DOHH2 (cell line): ENCODE data around the gene RSF1.

Experiments used
- EZH2phosphoT487 ChIP-seq: fragments of 200-600 bp; sonication (generic); IDR thresholded peaks from 2 replicates; pipeline ENCODE4 v1.6.1; 2017; ENCODE audit warnings: borderline replicate concordance, mild to moderate bottlenecking, antibody characterized with exemption, low read length, moderate library complexity, mixed read lengths
- TF ChIP-seq, protein P1 (sequence below): fragments of 200-600 bp; sonication (generic); IDR thresholded peaks from one replicate; pipeline ENCODE4 v1.5.1; 2014; ENCODE audit warnings: antibody characterized with exemption, mild to moderate bottlenecking, low read depth, low read length; ENCODE audit not compliant: poor library complexity, severe bottlenecking

DNA sequence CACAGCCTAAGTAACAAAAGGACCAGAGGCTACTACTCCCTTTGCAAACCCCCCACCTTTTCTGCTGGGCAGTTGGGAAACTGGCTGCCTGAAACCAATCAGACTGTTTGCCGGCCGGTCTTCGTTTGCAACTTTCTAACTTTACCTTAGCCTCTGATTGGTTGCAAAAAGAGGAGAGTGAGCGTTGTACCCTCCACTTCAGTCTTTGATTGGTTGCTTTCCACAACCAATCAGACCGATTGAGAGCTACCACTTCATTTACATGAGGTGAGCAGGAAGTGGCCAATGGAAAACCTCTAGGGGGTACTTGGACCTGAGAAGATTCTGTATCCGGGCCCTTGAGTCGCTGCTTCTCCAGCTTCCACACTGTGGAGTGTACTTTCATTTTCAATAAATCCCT lies 164.2 kb downstream of the RSF1 start:
- TF ChIP-seq, protein P1, sequence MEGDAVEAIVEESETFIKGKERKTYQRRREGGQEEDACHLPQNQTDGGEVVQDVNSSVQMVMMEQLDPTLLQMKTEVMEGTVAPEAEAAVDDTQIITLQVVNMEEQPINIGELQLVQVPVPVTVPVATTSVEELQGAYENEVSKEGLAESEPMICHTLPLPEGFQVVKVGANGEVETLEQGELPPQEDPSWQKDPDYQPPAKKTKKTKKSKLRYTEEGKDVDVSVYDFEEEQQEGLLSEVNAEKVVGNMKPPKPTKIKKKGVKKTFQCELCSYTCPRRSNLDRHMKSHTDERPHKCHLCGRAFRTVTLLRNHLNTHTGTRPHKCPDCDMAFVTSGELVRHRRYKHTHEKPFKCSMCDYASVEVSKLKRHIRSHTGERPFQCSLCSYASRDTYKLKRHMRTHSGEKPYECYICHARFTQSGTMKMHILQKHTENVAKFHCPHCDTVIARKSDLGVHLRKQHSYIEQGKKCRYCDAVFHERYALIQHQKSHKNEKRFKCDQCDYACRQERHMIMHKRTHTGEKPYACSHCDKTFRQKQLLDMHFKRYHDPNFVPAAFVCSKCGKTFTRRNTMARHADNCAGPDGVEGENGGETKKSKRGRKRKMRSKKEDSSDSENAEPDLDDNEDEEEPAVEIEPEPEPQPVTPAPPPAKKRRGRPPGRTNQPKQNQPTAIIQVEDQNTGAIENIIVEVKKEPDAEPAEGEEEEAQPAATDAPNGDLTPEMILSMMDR = no peak
- TF ChIP-seq EZH2phosphoT487 = no peak
